Astrocyte (in vitro differentiated cells and primary cell): ENCODE results near the gene PHC3.

Experiments used
- CTCF ChIP-seq: IDR thresholded peaks from 2 replicates; pipeline ENCODE4 v1.5.1; 2011; ENCODE audit warnings: low read depth, mild to moderate bottlenecking, inconsistent platforms, low read length, moderate library complexity; ENCODE audit not compliant: insufficient read depth
- EZH2 ChIP-seq: IDR thresholded peaks from 2 replicates; pipeline ENCODE4 v1.6.1; 2012; ENCODE audit warnings: mild to moderate bottlenecking, low read length, inconsistent platforms; ENCODE audit not compliant: insufficient read depth

GRCh38 chr3:170228093-170228766 lies 46.7 kb upstream of the PHC3 start:
- TF ChIP-seq CTCF: no peak
- TF ChIP-seq EZH2: no peak
